WTC11 (cell line): ENCODE measurements around the gene ADIPOQ. TPM values are rescaled to one million over a fixed set of nuclear protein-coding genes. Genes with fewer than 3 reads are reported as not detected.

ENCODE experiments used
- ATAC-seq: fragments of 200-7000 bp; cut with Tn5 transposase; 2 replicates; pipeline ENCODE4 v1.10.0; 2021; ENCODE audit warnings: mild to moderate bottlenecking, moderate library complexity
- CTCF ChIA-PET: fragments of 300-600 bp; sonication (Branson Sonifier 250); formaldehyde crosslinking; loops from one replicate; lab custom pipeline; 2021; ENCODE audit warnings: antibody characterized with exemption; lab: Charles Lee
- POLR2A ChIA-PET: fragments of 350-600 bp; sonication (Branson Sonifier 250); formaldehyde crosslinking; loops from one replicate; lab custom pipeline; 2021; ENCODE audit warnings: antibody characterized with exemption; lab: Charles Lee
- DNase-seq: peaks from one replicate; pipeline ENCODE4 v3.0.0; 2021; ENCODE audit warnings: low spot score
- H3K27ac Mint-ChIP-seq: 2 replicates; pipeline ENCODE4 v1.8.0; 2021; ENCODE audit warnings: mixed read lengths
- H3K27me3 Mint-ChIP-seq: 2 replicates; pipeline ENCODE4 v1.8.0; 2021; ENCODE audit warnings: low read depth, mild to moderate bottlenecking, moderate library complexity, mixed read lengths
- H3K36me3 Mint-ChIP-seq: 2 replicates; pipeline ENCODE4 v1.8.0; 2021; ENCODE audit warnings: mixed read lengths
- H3K4me1 Mint-ChIP-seq: 2 replicates; pipeline ENCODE4 v1.8.0; 2022; ENCODE audit warnings: mixed read lengths
- H3K4me3 Mint-ChIP-seq: 2 replicates; pipeline ENCODE4 v1.8.0; 2021; ENCODE audit warnings: mild to moderate bottlenecking, moderate library complexity, mixed read lengths
- H3K9me3 Mint-ChIP-seq: 2 replicates; pipeline ENCODE4 v1.8.0; 2021; ENCODE audit warnings: mixed read lengths
- AFF4 ChIP-seq: sonication (generic); formaldehyde crosslinking; IDR thresholded peaks from 2 replicates; pipeline ENCODE4 v1.8.1; 2023; ENCODE audit warnings: mild to moderate bottlenecking, missing genetic modification reagents, borderline replicate concordance
- ATF3 ChIP-seq: sonication (generic); formaldehyde crosslinking; conservative IDR thresholded peaks from 2 replicates; pipeline ENCODE4 v1.8.1; 2022; ENCODE audit warnings: mild to moderate bottlenecking, missing genetic modification reagents
- CBFB ChIP-seq: sonication (generic); formaldehyde crosslinking; IDR thresholded peaks from 2 replicates; pipeline ENCODE4 v1.8.1; 2022; ENCODE audit warnings: mild to moderate bottlenecking, low read depth, missing genetic modification reagents
- CDX4 ChIP-seq: fragments of 250-450 bp; sonication (Bioruptor Pico); IDR thresholded peaks from 2 replicates; pipeline ENCODE4 v1.9.0; 2021; ENCODE audit warnings: moderate library complexity, mild to moderate bottlenecking, inconsistent platforms, borderline replicate concordance
- ELF4 ChIP-seq: sonication (generic); formaldehyde crosslinking; IDR thresholded peaks from 2 replicates; pipeline ENCODE4 v1.8.1; 2022; ENCODE audit warnings: low read depth, mild to moderate bottlenecking, moderate library complexity, missing genetic modification reagents
- FOXP1 ChIP-seq: sonication (generic); formaldehyde crosslinking; IDR thresholded peaks from 2 replicates; pipeline ENCODE4 v1.8.0; 2022; ENCODE audit warnings: missing genetic modification reagents, mild to moderate bottlenecking, moderate library complexity, borderline replicate concordance
- FOXP4 ChIP-seq: sonication (generic); formaldehyde crosslinking; IDR thresholded peaks from 2 replicates; pipeline ENCODE4 v1.8.0; 2022; ENCODE audit warnings: mild to moderate bottlenecking, missing genetic modification reagents
- GABPB1 ChIP-seq: sonication (generic); formaldehyde crosslinking; IDR thresholded peaks from 2 replicates; pipeline ENCODE4 v1.8.1; 2023; ENCODE audit warnings: mild to moderate bottlenecking, missing genetic modification reagents
- KAT7 ChIP-seq: sonication (generic); formaldehyde crosslinking; IDR thresholded peaks from 2 replicates; pipeline ENCODE4 v1.8.1; 2023; ENCODE audit warnings: missing genetic modification reagents, mild to moderate bottlenecking, borderline replicate concordance
- MLX ChIP-seq: sonication (generic); formaldehyde crosslinking; IDR thresholded peaks from 2 replicates; pipeline ENCODE4 v1.8.1; 2023; ENCODE audit warnings: mild to moderate bottlenecking, missing genetic modification reagents, moderate library complexity
- MYBL2 ChIP-seq: sonication (generic); formaldehyde crosslinking; IDR thresholded peaks from 2 replicates; pipeline ENCODE4 v1.8.1; 2023; ENCODE audit warnings: mild to moderate bottlenecking, moderate library complexity, missing genetic modification reagents
- NFATC4 ChIP-seq: fragments of 250-450 bp; sonication (Bioruptor Pico); IDR thresholded peaks from 2 replicates; pipeline ENCODE4 v1.9.0; 2021; ENCODE audit warnings: mild to moderate bottlenecking
- NFYB ChIP-seq: sonication (generic); formaldehyde crosslinking; conservative IDR thresholded peaks from 2 replicates; pipeline ENCODE4 v1.8.0; 2022; ENCODE audit warnings: low read depth, missing genetic modification reagents
- RORB ChIP-seq: fragments of 250-450 bp; sonication (Bioruptor Pico); IDR thresholded peaks from 2 replicates; pipeline ENCODE4 v1.9.0; 2021; ENCODE audit warnings: mild to moderate bottlenecking
- TP53 ChIP-seq: sonication (generic); formaldehyde crosslinking; IDR thresholded peaks from 2 replicates; pipeline ENCODE4 v1.8.1; 2023; ENCODE audit warnings: mild to moderate bottlenecking, missing genetic modification reagents
- ZBTB21 ChIP-seq: sonication (generic); formaldehyde crosslinking; IDR thresholded peaks from 2 replicates; pipeline ENCODE4 v1.8.1; 2023; ENCODE audit warnings: mild to moderate bottlenecking, missing genetic modification reagents, borderline replicate concordance
- ZNF138 ChIP-seq: sonication (generic); formaldehyde crosslinking; conservative IDR thresholded peaks from 2 replicates; pipeline ENCODE4 v1.8.1; 2022; ENCODE audit warnings: mild to moderate bottlenecking, moderate library complexity, missing genetic modification reagents
- ZNF219 ChIP-seq: sonication (generic); formaldehyde crosslinking; IDR thresholded peaks from 2 replicates; pipeline ENCODE4 v1.8.0; 2023; ENCODE audit warnings: missing genetic modification reagents, mild to moderate bottlenecking, borderline replicate concordance
- ZNF263 ChIP-seq: sonication (generic); formaldehyde crosslinking; IDR thresholded peaks from 2 replicates; pipeline ENCODE4 v1.8.1; 2022; ENCODE audit warnings: low read depth, mild to moderate bottlenecking, moderate library complexity, missing genetic modification reagents
- ZNF281 ChIP-seq: sonication (generic); formaldehyde crosslinking; IDR thresholded peaks from 2 replicates; pipeline ENCODE4 v1.8.0; 2023; ENCODE audit warnings: mild to moderate bottlenecking, missing genetic modification reagents
- ZNF532 ChIP-seq: fragments of 250-450 bp; sonication (Bioruptor Pico); IDR thresholded peaks from 2 replicates; pipeline ENCODE4 v1.9.0; 2021; ENCODE audit warnings: mild to moderate bottlenecking, borderline replicate concordance
- ZNF671 ChIP-seq: fragments of 250-450 bp; sonication (Bioruptor Pico); IDR thresholded peaks from 2 replicates; pipeline ENCODE4 v1.8.0; 2021; ENCODE audit warnings: mild to moderate bottlenecking
- total RNA-seq: library from RNA; stranded (reverse); gene quantifications from 3 replicates; pipeline ENCODE4 v1.2.3, GENCODE V29; 2021

The ADIPOQ gene
- total RNA-seq, 1 experiment from 2014 or later, result not detected

GRCh38 chr3:186852994-186853393, 10.5 kb downstream of the ADIPOQ start:
- no peak for ATAC-seq
- ChIA-PET CTCF (interaction anchor here (1.0 kb wide), 2 partner anchors 166 to 312 kb away, joined by 3 to 5 read pairs; no protein-coding TSS in a partner anchor), POLR2A (no interaction called here)

GRCh38 chr3:186854146-186854545, 11.6 kb downstream of the ADIPOQ start:
- CTCF ChIA-PET, result no interaction called here

More at GRCh38 chr3:186852994-186853393, 10.5 kb downstream of the ADIPOQ start:
- Mint-ChIP-seq H3K9me3 (peaks cover 8% of the 10 kb centered on the region; the same call in 1 of the 2 replicates), H3K4me1 (no peaks in the 10 kb centered on the region; the same call in 1 of the 2 replicates), H3K4me3 (no peak overlapping the region), H3K27me3 (no peaks in the 10 kb centered on the region; the same call in none of the 2 replicates), H3K27ac (no peak overlapping the region), H3K36me3 (no peaks in the 10 kb centered on the region)
- DNase-seq, result no peak
- no peak for TF ChIP-seq CDX4 (CRISPR knock-in tag)
- TF ChIP-seq ZNF263 (CRISPR knock-in tag), result no peak
- no peak for TF ChIP-seq ELF4 (CRISPR knock-in tag)
- no peak for TF ChIP-seq CBFB (CRISPR knock-in tag)
- TF ChIP-seq ZNF671 (CRISPR knock-in tag), result no peak
- no peak for TF ChIP-seq NFYB (CRISPR knock-in tag)
- TF ChIP-seq ATF3 (CRISPR knock-in tag), result no peak
- no peak for TF ChIP-seq ZNF219 (CRISPR knock-in tag)
- no peak for TF ChIP-seq FOXP4 (CRISPR knock-in tag)
- no peak for TF ChIP-seq TP53 (CRISPR knock-in tag)
- no peak for TF ChIP-seq KAT7 (CRISPR knock-in tag)

More at GRCh38 chr3:186854146-186854545, 11.6 kb downstream of the ADIPOQ start:
- no peak for DNase-seq
- no peak overlapping the region for H3K4me3 Mint-ChIP-seq
- POLR2A ChIA-PET, result no interaction called here
- H3K27me3 Mint-ChIP-seq, result no peaks in the 10 kb centered on the region; the same call in none of the 2 replicates
- no peak overlapping the region for H3K27ac Mint-ChIP-seq
- no peaks in the 10 kb centered on the region for H3K36me3 Mint-ChIP-seq
- no peaks in the 10 kb centered on the region; the same call in 1 of the 2 replicates for H3K4me1 Mint-ChIP-seq
- H3K9me3 Mint-ChIP-seq, result peaks cover 8% of the 10 kb centered on the region; the same call in 1 of the 2 replicates
- ATAC-seq, result no peak
- no peak for TF ChIP-seq NFATC4 (CRISPR knock-in tag)
- TF ChIP-seq AFF4 (CRISPR knock-in tag), result no peak
- TF ChIP-seq GABPB1 (CRISPR knock-in tag), result no peak
- no peak for TF ChIP-seq ZNF532 (CRISPR knock-in tag)
- no peak for TF ChIP-seq MLX (CRISPR knock-in tag)
- no peak for TF ChIP-seq RORB (CRISPR knock-in tag)
- no peak for TF ChIP-seq ZBTB21 (CRISPR knock-in tag)
- no peak for TF ChIP-seq MYBL2 (CRISPR knock-in tag)
- TF ChIP-seq ZNF281 (CRISPR knock-in tag), result no peak
- no peak for TF ChIP-seq FOXP1 (CRISPR knock-in tag)
- TF ChIP-seq ZNF138 (CRISPR knock-in tag), result no peak
- TF ChIP-seq, all 79 proteins: peak for 0
